OCI-LY7 (cell line): ENCODE data around the gene SLC10A4. TPM values are rescaled to one million over a fixed set of nuclear protein-coding genes. Genes with fewer than 3 reads are reported as not detected.

Source experiments
- BruUV-seq: library from RNA; stranded (reverse); fragments of 400-500 nt; replicated peaks from 2 replicates; lab custom pipeline; 2021; lab: Mats Ljungman, UMichigan
- CTCF ChIA-PET: fragments of 300-600 bp; sonication (Branson Sonifier 250); formaldehyde crosslinking; loops from one replicate; lab custom pipeline; 2022; ENCODE audit warnings: antibody characterized with exemption; ENCODE audit not compliant: unreplicated experiment; lab: Charles Lee
- POLR2A ChIA-PET: fragments of 300-600 bp; sonication (Branson Sonifier 250); formaldehyde crosslinking; loops from one replicate; lab custom pipeline; 2022; ENCODE audit warnings: antibody characterized with exemption; lab: Charles Lee
- DNase-seq: peaks from one replicate; pipeline ENCODE4 v3.0.0-alpha.2; 2015; ENCODE audit warnings: low spot score
- H2AFZ ChIP-seq: fragments of 200-600 bp; sonication (generic), shearing (Covaris generic); 2 replicates; pipeline ENCODE4 v1.6.1; 2014; ENCODE audit warnings: mild to moderate bottlenecking, antibody characterized with exemption, low read length, moderate library complexity
- H3K27ac ChIP-seq: fragments of 200-600 bp; sonication (generic); 2 replicates; pipeline ENCODE4 v1.5.1; 2014; ENCODE audit warnings: mixed run types, low read depth, mild to moderate bottlenecking, moderate library complexity, low read length, inconsistent platforms; ENCODE audit not compliant: poor library complexity, severe bottlenecking
- H3K36me3 ChIP-seq: fragments of 200-600 bp; sonication (generic); 2 replicates; pipeline ENCODE4 v1.6.1; 2014; ENCODE audit warnings: mild to moderate bottlenecking, antibody characterized with exemption, low read length, moderate library complexity, mixed read lengths; ENCODE audit not compliant: insufficient read depth
- H3K4me1 ChIP-seq: fragments of 200-600 bp; sonication (generic); 2 replicates; pipeline ENCODE4 v1.5.1; 2014; ENCODE audit warnings: mild to moderate bottlenecking, low read length; ENCODE audit not compliant: insufficient read depth, poor library complexity, severe bottlenecking
- H3K4me2 ChIP-seq: fragments of 200-600 bp; sonication (generic); 2 replicates; pipeline ENCODE4 v1.6.1; 2014; ENCODE audit warnings: mild to moderate bottlenecking, low read length
- H3K4me3 ChIP-seq: fragments of 200-600 bp; sonication (generic); 2 replicates; pipeline ENCODE4 v1.5.1; 2014; ENCODE audit warnings: mild to moderate bottlenecking, low read depth, low read length; ENCODE audit not compliant: poor library complexity, severe bottlenecking
- H3K79me2 ChIP-seq: fragments of 200-600 bp; sonication (generic); 2 replicates; pipeline ENCODE4 v1.6.1; 2016; ENCODE audit warnings: low read depth, mild to moderate bottlenecking, low read length, moderate library complexity, mixed read lengths; ENCODE audit not compliant: insufficient read depth
- H3K9me2 ChIP-seq: fragments of 200-600 bp; sonication (generic); 2 replicates; pipeline ENCODE4 v1.6.1; 2016; ENCODE audit warnings: mild to moderate bottlenecking, low read length, mixed read lengths; ENCODE audit not compliant: insufficient read depth
- H3K9me3 ChIP-seq: fragments of 200-600 bp; sonication (generic); 2 replicates; pipeline ENCODE4 v1.6.1; 2014; ENCODE audit warnings: mild to moderate bottlenecking, mixed run types, low read length, mixed read lengths
- H4K20me1 ChIP-seq: fragments of 200-600 bp; sonication (generic); 2 replicates; pipeline ENCODE4 v1.6.1; 2014; ENCODE audit warnings: mild to moderate bottlenecking, antibody characterized with exemption, low read length, moderate library complexity, mixed read lengths; ENCODE audit not compliant: insufficient read depth
- CTCF ChIP-seq: fragments of 200-600 bp; sonication (generic); conservative IDR thresholded peaks from 2 replicates; pipeline ENCODE4 v1.5.1; 2014; ENCODE audit warnings: mild to moderate bottlenecking, antibody characterized with exemption, low read length, moderate library complexity, mixed read lengths
- EZH2phosphoT487 ChIP-seq: fragments of 200-600 bp; sonication (generic); IDR thresholded peaks from 2 replicates; pipeline ENCODE4 v1.6.1; 2018; ENCODE audit warnings: low read depth, borderline replicate concordance, mild to moderate bottlenecking, mixed run types, antibody characterized with exemption, low read length, moderate library complexity, mixed read lengths
- intact Hi-C: fragments of 100-400 bp; cut with micrococcal nuclease; formaldehyde crosslinking; loops from one replicate; pipeline ENCODE4 v1.10.0; 2022; ENCODE audit not compliant: unreplicated experiment
- total RNA-seq, 2 experiments: library from RNA; depleted of rRNA in 1 of 2; stranded (reverse); fragments of >200 nt in 1 of 2; shearing (Covaris generic) in 1 of 2; gene quantifications; 2 replicates each; pipeline ENCODE4 v1.2.3, GENCODE V29; 2014 to 2022

SLC10A4 gene
- total RNA-seq, 2 experiments from 2014 or later = not detected

- DNase-seq = no peak
- Histone ChIP-seq H3K4me3 (no peak overlapping the region), H3K9me2 (no peaks in the 10 kb centered on the region), H3K4me2 (no peak overlapping the region), H3K79me2 (no peaks in the 10 kb centered on the region), H4K20me1 (no peaks in the 10 kb centered on the region), H3K4me1 (no peaks in the 10 kb centered on the region), H3K27ac (no peak overlapping the region), H2AFZ (no peak overlapping the region), H3K9me3 (no peaks in the 10 kb centered on the region), H3K36me3 (peaks cover 77% of the 10 kb centered on the region)
- CTCF ChIA-PET = no interaction called here
- TF ChIP-seq CTCF = no peak
- TF ChIP-seq EZH2phosphoT487 = no peak
- POLR2A ChIA-PET = interaction anchor here (0.7 kb wide), 1 partner anchor 81 kb away, joined by 3 read pairs; no protein-coding TSS in a partner anchor
- intact Hi-C loops = no loop called here
- BruUV-seq = no TSS peak
These were observed 35.0 kb downstream of the SLC10A4 start for GRCh38 chr4:48518143-48518542.

GRCh38 chr4:48526406-48526805 lies 43.3 kb downstream of the SLC10A4 start:
- no peaks in the 10 kb centered on the region for H3K4me1 ChIP-seq
- intact Hi-C loops = no loop called here
- H3K4me3 ChIP-seq = no peak overlapping the region
- no peak overlapping the region for H2AFZ ChIP-seq
- DNase-seq = no peak
- H3K9me2 ChIP-seq = no peaks in the 10 kb centered on the region
- H3K9me3 ChIP-seq = no peaks in the 10 kb centered on the region
- H4K20me1 ChIP-seq = no peaks in the 10 kb centered on the region
- ChIA-PET POLR2A (interaction anchor here (0.6 to 2.0 kb wide), 10 partner anchors 10 to 150 kb away, joined by 3 to 5 read pairs (median 3); no protein-coding TSS in a partner anchor), CTCF (no interaction called here)
- no peak overlapping the region for H3K4me2 ChIP-seq
- peaks cover 93% of the 10 kb centered on the region for H3K36me3 ChIP-seq
- H3K79me2 ChIP-seq = no peaks in the 10 kb centered on the region
- no peak overlapping the region for H3K27ac ChIP-seq
- BruUV-seq = no TSS peak
- TF ChIP-seq EZH2phosphoT487 = no peak
- no peak for TF ChIP-seq CTCF

GRCh38 chr4:48538358-48538757 lies 55.2 kb downstream of the SLC10A4 start:
- H3K9me3 ChIP-seq = no peaks in the 10 kb centered on the region
- POLR2A ChIA-PET = interaction anchor here (0.6 to 1.0 kb wide), 3 partner anchors 9 to 81 kb away, joined by 3 to 4 read pairs (median 3); no protein-coding TSS in a partner anchor
- H3K4me2 ChIP-seq = no peak overlapping the region
- intact Hi-C loops = no loop called here
- CTCF ChIA-PET = no interaction called here
- H4K20me1 ChIP-seq = no peaks in the 10 kb centered on the region
- H3K27ac ChIP-seq = no peak overlapping the region
- peaks cover 75% of the 10 kb centered on the region for H3K36me3 ChIP-seq
- H3K9me2 ChIP-seq = no peaks in the 10 kb centered on the region
- DNase-seq = no peak
- no TSS peak for BruUV-seq
- no peaks in the 10 kb centered on the region for H3K79me2 ChIP-seq
- H3K4me1 ChIP-seq = no peaks in the 10 kb centered on the region
- no peak overlapping the region for H2AFZ ChIP-seq
- no peak for TF ChIP-seq EZH2phosphoT487
- no peak for TF ChIP-seq CTCF
- H3K4me3 ChIP-seq = no peak overlapping the region

Other genes starting within 250 kb of the SLC10A4 start
- gene TEC, start 213.5 kb upstream of the SLC10A4 start, total RNA-seq (2014; rRNA removed; shearing (Covaris generic)) = 2.1 and 2.5 TPM in 2 replicates
- gene TEC, start 213.5 kb upstream of the SLC10A4 start, total RNA-seq (2022) = 10.4 and 11.5 TPM in 2 replicates
- gene SLAIN2, start 141.8 kb upstream of the SLC10A4 start, total RNA-seq (2014; rRNA removed; shearing (Covaris generic)) = 21.1 and 24.7 TPM in 2 replicates
- gene SLAIN2, start 141.8 kb upstream of the SLC10A4 start, total RNA-seq (2022) = 39.4 and 40.2 TPM in 2 replicates
- gene ZAR1, start 6.9 kb downstream of the SLC10A4 start, total RNA-seq (2014; rRNA removed; shearing (Covaris generic)) = not detected in 2 replicates
- gene ZAR1, start 6.9 kb downstream of the SLC10A4 start, total RNA-seq (2022) = not detected in 2 replicates